Measurements from ENCODE around the gene TFPI.

DNA sequence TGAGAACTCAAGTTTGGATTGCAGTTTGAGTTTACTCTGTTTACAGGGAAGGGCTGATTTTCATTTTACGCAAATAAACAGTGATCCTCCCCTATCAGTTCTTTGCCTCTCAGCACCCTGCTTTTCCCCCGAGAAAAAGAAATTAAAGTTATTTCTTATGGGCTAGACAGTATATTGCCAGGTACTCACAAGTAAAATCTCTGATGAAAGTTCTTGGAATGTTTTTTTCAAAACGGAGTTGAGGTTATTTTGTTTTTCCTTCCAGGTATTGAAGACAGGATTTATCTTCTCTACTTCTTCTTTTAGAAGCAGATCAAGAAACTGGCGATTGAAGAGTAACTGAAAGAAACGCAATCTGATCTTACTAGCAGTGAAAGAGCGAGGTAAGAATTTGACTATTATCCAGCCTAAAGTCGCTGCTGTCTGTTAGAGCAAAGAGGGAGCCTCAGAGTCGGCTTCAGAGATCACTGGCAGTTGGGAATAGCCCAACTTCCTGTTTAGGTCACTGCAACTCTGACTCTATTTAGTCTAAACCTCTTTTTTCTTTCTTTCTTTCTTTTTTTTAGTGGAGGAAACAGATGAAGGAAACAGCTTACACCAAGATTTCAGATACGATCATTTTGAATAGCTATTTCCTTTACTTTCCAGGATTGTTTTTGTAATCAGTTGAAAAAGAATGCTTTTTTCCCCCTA is at the start of gene TFPI:
- TF ChIP-seq, protein P1, sequence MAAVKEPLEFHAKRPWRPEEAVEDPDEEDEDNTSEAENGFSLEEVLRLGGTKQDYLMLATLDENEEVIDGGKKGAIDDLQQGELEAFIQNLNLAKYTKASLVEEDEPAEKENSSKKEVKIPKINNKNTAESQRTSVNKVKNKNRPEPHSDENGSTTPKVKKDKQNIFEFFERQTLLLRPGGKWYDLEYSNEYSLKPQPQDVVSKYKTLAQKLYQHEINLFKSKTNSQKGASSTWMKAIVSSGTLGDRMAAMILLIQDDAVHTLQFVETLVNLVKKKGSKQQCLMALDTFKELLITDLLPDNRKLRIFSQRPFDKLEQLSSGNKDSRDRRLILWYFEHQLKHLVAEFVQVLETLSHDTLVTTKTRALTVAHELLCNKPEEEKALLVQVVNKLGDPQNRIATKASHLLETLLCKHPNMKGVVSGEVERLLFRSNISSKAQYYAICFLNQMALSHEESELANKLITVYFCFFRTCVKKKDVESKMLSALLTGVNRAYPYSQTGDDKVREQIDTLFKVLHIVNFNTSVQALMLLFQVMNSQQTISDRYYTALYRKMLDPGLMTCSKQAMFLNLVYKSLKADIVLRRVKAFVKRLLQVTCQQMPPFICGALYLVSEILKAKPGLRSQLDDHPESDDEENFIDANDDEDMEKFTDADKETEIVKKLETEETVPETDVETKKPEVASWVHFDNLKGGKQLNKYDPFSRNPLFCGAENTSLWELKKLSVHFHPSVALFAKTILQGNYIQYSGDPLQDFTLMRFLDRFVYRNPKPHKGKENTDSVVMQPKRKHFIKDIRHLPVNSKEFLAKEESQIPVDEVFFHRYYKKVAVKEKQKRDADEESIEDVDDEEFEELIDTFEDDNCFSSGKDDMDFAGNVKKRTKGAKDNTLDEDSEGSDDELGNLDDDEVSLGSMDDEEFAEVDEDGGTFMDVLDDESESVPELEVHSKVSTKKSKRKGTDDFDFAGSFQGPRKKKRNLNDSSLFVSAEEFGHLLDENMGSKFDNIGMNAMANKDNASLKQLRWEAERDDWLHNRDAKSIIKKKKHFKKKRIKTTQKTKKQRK (IDR thresholded peaks at IDR 0.05; ENCODE audit: low read depth, low read length): no peak
- TF ChIP-seq, protein P2, sequence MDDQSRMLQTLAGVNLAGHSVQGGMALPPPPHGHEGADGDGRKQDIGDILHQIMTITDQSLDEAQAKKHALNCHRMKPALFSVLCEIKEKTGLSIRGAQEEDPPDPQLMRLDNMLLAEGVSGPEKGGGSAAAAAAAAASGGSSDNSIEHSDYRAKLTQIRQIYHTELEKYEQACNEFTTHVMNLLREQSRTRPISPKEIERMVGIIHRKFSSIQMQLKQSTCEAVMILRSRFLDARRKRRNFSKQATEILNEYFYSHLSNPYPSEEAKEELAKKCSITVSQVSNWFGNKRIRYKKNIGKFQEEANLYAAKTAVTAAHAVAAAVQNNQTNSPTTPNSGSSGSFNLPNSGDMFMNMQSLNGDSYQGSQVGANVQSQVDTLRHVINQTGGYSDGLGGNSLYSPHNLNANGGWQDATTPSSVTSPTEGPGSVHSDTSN (IDR thresholded peaks at IDR 0.05; ENCODE audit: insufficient replicate concordance, low read depth, low read length): no peak
- TF ChIP-seq, protein P3, sequence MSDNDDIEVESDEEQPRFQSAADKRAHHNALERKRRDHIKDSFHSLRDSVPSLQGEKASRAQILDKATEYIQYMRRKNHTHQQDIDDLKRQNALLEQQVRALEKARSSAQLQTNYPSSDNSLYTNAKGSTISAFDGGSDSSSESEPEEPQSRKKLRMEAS (IDR thresholded peaks at IDR 0.05; ENCODE audit: low read depth, low read length): no peak
- TF ChIP-seq EP300 (IDR thresholded peaks at IDR 0.05; ENCODE audit: borderline replicate concordance in 1 of 2, control insufficient read depth in 1 of 2, low read depth in 2 of 2, low read length in 2 of 2): no peak
- TF ChIP-seq ZZZ3 (IDR thresholded peaks at IDR 0.05; ENCODE audit: control insufficient read depth, insufficient read length, low read depth): no peak
- TF ChIP-seq RCOR1 (conservative IDR thresholded peaks at IDR 0.05; ENCODE audit: low read depth, low read length): no peak
- no peak for TF ChIP-seq ZNF384 (IDR thresholded peaks at IDR 0.05; ENCODE audit: borderline replicate concordance, low read depth, low read length)
- TF ChIP-seq ZBED1 (IDR thresholded peaks at IDR 0.05; ENCODE audit: borderline replicate concordance): no peak
- TF ChIP-seq EZH2 (IDR thresholded peaks at IDR 0.05; ENCODE audit: borderline replicate concordance, control insufficient read depth, low read depth, low read length): no peak
- TF ChIP-seq RAD21 (IDR thresholded peaks at IDR 0.05; ENCODE audit: insufficient read depth, low read depth, low read length): no peak
- TF ChIP-seq BHLHE40 (IDR thresholded peaks at IDR 0.05; ENCODE audit: borderline replicate concordance in 1 of 2, low read depth in 2 of 2, low read length in 1 of 2): no peak
- TF ChIP-seq, protein P4, sequence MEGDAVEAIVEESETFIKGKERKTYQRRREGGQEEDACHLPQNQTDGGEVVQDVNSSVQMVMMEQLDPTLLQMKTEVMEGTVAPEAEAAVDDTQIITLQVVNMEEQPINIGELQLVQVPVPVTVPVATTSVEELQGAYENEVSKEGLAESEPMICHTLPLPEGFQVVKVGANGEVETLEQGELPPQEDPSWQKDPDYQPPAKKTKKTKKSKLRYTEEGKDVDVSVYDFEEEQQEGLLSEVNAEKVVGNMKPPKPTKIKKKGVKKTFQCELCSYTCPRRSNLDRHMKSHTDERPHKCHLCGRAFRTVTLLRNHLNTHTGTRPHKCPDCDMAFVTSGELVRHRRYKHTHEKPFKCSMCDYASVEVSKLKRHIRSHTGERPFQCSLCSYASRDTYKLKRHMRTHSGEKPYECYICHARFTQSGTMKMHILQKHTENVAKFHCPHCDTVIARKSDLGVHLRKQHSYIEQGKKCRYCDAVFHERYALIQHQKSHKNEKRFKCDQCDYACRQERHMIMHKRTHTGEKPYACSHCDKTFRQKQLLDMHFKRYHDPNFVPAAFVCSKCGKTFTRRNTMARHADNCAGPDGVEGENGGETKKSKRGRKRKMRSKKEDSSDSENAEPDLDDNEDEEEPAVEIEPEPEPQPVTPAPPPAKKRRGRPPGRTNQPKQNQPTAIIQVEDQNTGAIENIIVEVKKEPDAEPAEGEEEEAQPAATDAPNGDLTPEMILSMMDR (IDR thresholded peaks at IDR 0.05 in 2 of 3, conservative IDR thresholded peaks at IDR 0.05 in 1 of 3; ENCODE audit: control insufficient read depth in 2 of 3, extremely low read depth in 1 of 3, insufficient read depth in 1 of 3, low read depth in 3 of 3, low read length in 3 of 3): no peak
- no peak for TF ChIP-seq POLR2AphosphoS2 (IDR thresholded peaks at IDR 0.05; ENCODE audit: low read depth, low read length)
- no peak for TF ChIP-seq RUNX3 (IDR thresholded peaks at IDR 0.05; ENCODE audit: low read length)

Measured in GM12878 (cell line).